Measurements from ENCODE around the gene ENTPD2.

Gene ENTPD2

GRCh38 chr9:137053944-137054931, at the start of gene ENTPD2:
Gene ENTPD2, minus strand, starts transcription at chr9:137054061. Its CDS starts 64 bp downstream, at chr9:137053997.
- DNase-seq, result peak; percentile 31

DNA sequence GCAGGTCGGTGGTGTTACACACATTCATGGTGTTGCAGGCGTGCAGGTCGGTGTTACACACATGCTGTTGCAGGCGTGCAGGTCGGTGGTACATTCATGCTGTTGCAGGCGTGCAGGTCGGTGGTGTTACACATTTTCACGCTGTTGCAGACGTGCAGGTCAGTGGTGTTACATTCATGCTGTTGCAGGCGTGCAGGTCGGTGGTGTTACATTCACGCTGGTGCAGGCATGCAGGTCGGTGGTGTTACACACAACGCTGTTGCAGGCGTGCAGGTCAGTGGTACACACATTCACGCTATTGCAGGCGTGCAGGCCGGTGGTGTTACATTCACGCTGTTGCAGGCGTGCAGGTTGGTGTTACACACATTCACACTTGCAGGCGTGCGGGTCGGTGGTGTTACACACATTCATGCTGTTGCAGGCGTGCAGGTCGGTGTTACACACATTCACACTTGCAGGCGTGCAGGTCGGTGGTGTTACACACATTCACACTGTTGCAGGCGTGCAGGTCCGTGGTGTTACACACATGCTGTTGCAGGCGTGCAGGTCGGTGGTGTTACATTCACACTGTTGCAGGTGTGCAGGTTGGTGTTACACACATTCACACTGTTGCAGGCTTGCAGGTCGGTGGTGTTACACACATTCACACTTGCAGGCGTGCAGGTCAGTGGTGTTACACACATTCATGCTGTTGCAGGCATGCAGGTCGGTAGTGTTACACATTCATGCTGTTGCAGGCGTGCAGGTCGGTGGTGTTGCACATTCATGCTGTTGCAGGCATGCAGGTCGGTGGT, 49.5 kb upstream of the ENTPD2 start:
- no peak for DNase-seq

- DNase-seq, result no peak
Observed at GRCh38 chr9:137099231-137099630, 45.4 kb upstream of the ENTPD2 start.

- DNase-seq, result no peak
Observed at GRCh38 chr9:137097761-137098462, 44.1 kb upstream of the ENTPD2 start.

DNA sequence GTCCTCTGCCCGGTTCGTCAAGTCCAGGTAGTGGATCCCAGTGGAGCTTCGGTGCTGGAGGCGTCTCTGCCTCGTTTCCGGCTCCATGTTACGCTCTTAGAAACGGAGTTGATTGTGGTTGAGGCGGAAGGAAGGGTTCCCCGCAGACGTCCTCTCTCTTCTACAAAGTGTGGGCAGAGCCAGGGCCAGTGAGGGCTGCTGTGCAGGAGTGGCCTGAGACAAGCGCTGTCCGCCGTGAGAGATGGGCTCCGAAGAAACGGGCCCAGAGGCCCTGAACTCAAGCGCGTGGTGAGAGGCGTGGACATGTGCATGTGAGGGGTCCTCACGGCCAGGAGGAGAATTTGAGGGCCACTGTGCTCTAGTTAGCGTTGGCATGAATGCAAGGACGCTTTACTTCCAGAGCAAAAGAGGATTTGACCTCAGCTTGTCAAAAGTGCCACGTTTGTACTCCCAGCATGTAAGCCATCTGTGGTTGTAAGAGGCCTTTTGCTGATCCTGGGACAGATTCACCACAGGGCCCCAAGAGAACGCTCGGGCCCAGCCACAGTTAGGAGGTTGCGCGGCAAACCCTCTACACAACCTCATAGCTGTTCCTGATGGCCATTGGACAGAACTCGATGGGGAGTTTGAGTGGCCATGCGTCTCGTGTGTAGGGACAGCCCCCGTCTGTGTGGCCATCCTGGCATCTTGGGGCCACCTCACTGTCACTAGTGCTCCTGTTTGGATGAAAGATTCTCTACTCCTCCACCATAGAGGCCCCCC, 43.1 kb upstream of the ENTPD2 start:
- no peak for DNase-seq

GRCh38 chr9:137095664-137096517, 42.0 kb upstream of the ENTPD2 start:
- no peak for DNase-seq

- no peak for DNase-seq
Observed at GRCh38 chr9:137089232-137089947, 35.5 kb upstream of the ENTPD2 start.

GRCh38 chr9:137088121-137088520, 34.3 kb upstream of the ENTPD2 start:
- no peak for DNase-seq

GRCh38 chr9:137087409-137087925, 33.6 kb upstream of the ENTPD2 start:
- DNase-seq, result no peak

- peak; percentile 95 for DNase-seq
Observed at GRCh38 chr9:137086531-137087408, 32.9 kb upstream of the ENTPD2 start, which contains the start of gene MAN1B1. Gene MAN1B1, plus strand, starts transcription at chr9:137086985. Its CDS starts 15 bp downstream, at chr9:137087000.

GRCh38 chr9:137085920-137086530, 32.2 kb upstream of the ENTPD2 start:
- no peak for DNase-seq

DNA sequence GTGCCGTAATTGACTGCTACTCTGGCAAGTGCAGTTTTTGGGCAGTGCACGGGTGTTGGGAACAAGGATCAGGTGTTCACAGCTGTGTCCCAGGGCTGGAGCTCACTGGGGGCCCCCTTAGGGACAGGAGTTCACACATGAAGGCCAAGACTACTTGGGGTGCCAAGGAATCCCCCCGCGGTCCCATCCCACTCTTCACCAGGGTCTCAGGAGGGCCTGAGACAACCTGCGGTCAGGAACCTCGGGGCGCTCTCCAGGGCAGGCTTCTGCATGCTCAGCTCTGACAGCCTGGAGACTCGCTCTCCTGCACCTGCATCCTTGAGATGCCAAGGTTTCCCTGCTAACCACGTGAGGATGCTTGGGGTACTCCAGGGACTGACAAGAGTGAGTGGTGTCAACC, 30.7 kb upstream of the ENTPD2 start:
- no peak for DNase-seq

GRCh38 chr9:137083394-137084004, 29.6 kb upstream of the ENTPD2 start:
- DNase-seq, result no peak

GRCh38 chr9:137082925-137083290, 29.0 kb upstream of the ENTPD2 start:
- DNase-seq, result no peak

DNA sequence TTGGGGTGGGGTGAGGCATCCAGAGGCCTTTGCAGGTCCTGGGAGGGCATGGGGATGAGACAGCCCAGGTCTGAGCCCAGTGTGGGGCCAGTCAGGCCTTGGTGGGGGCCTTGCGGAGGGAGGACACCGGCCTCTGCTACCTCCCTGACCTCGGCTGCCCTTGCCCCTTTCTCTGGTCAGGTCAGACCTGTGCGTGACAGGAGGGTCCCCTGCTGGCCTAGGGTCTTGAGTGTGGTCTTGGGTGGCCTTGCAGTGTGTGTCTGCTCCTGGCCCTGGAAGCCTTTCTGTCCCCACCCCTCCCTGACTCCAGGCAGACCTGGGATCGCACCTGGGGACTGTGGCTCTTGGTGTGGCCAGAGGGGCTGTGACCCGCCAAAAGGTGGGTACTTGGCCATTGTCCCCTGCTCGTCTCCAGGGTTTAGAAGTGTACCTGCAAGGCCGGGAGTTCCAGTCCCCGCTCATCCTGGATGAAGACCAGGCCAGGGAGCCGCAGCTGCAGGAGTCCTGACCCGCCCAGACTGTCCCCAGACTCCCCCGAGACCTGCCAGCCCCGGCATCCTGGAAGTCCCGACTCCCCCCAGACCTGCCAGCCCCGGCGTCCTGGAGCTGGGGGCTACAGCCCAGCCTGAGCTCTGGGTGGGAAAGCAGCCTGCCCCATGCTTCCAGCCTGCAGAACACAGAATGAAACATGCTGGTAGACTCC, 28.5 kb upstream of the ENTPD2 start:
- no peak for DNase-seq

- no peak for DNase-seq
Observed at GRCh38 chr9:137080260-137081122, 26.6 kb upstream of the ENTPD2 start.

DNA sequence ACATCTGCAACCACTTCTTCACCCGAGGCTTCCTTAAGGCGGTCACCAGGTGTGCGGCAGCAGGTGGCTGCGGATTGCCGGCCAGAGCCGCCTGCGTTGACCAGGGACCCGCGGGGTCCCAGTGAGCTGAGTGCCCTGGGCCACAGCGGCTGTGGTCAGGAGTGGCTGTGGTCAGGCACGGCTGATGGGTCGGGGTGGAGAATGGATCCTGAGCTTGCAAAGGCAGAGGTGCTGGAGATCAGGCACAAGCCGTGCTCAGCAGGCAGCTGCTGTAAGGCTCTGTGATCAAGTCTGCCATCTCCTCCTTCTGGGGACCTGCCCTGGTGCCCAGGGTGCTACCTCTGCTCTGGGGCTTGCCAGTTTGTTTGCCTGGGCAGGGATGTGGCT, 25.5 kb upstream of the ENTPD2 start:
- DNase-seq, result no peak
